Gastroesophageal sphincter (tissue), 4 donors: ENCODE data around the gene PLEKHH3. TPM values are rescaled to one million over a fixed set of nuclear protein-coding genes. Genes with fewer than 3 reads are reported as not detected.
"Not testable (repeated sequence)": the region's sequence is repeated elsewhere in the genome, so short reads cannot be mapped to it uniquely, and the experiment has no call there.

Experiments used
- ATAC-seq: fragments of 150-250 bp; one replicate; pipeline ENCODE4 v1.9.1; 2016; ENCODE audit warnings: mild to moderate bottlenecking, moderate library complexity
- H3K27ac ChIP-seq, 4 donors: fragments of 200-600 bp; sonication (generic) in 3 of 4; 1 replicate in 3 of 4; 2 replicates in 1 of 4; pipeline ENCODE4 v1.5.1; 2016 to 2019
- H3K27me3 ChIP-seq: fragments of 200-600 bp; sonication (generic); one replicate; pipeline ENCODE4 v1.5.1; 2019
- H3K36me3 ChIP-seq, 2 donors: fragments of 200-600 bp; sonication (generic); one replicate each; pipeline ENCODE4 v1.5.1; 2019; ENCODE audit warnings: control low read depth in 1 of 2
- H3K4me1 ChIP-seq, 3 donors: fragments of 200-600 bp; sonication (generic); 1 replicate in 2 of 3; 2 replicates in 1 of 3; pipeline ENCODE4 v1.5.1; 2016 to 2019; ENCODE audit warnings: control low read depth in 2 of 3
- H3K4me3 ChIP-seq, 2 donors: fragments of 200-600 bp; sonication (generic); one replicate each; pipeline ENCODE4 v1.5.1; 2019; ENCODE audit warnings: mild to moderate bottlenecking in 1 of 2, moderate library complexity in 1 of 2
- H3K9me3 ChIP-seq, 3 donors: fragments of 200-600 bp; sonication (generic); one replicate each; pipeline ENCODE4 v1.5.1; 2017 to 2019; ENCODE audit warnings: control low read depth in 2 of 3
- CTCF ChIP-seq, 4 experiments: fragments of 200-600 bp in 2 of 4; fragments of 450-650 bp in 2 of 4; sonication (generic) in 1 of 4; IDR thresholded peaks; one replicate each; pipeline ENCODE4 v1.5.1; 2017 to 2019; ENCODE audit warnings: antibody characterized with exemption in 4 of 4, mild to moderate bottlenecking in 2 of 4, moderate library complexity in 2 of 4
- EP300 ChIP-seq: sonication (generic); formaldehyde crosslinking; IDR thresholded peaks from one replicate; pipeline ENCODE4 v1.6.1; 2017; ENCODE audit warnings: antibody characterized with exemption, mild to moderate bottlenecking
- POLR2A ChIP-seq, 2 donors: fragments of 450-650 bp; IDR thresholded peaks; one replicate each; pipeline ENCODE4 v1.6.1; 2017; ENCODE audit warnings: antibody characterized with exemption in 2 of 2, mild to moderate bottlenecking in 2 of 2, moderate library complexity in 1 of 2
- POLR2AphosphoS5 ChIP-seq: sonication (generic); formaldehyde crosslinking; IDR thresholded peaks from one replicate; pipeline ENCODE4 v1.6.1; 2017; ENCODE audit warnings: antibody characterized with exemption
- WGBS, 2 donors: methylation state at CpG; one replicate each; pipeline ENCODE4 v1.1.5; 2018; ENCODE audit warnings: low coverage in 1 of 2; 5-methylcytosine and 5-hydroxymethylcytosine counted together
- total RNA-seq, 4 donors: library from RNA; depleted of rRNA; stranded (reverse); fragments of >200 nt; gene quantifications; one replicate each; pipeline ENCODE4 v1.1.0, GENCODE V29; 2016

The PLEKHH3 gene
- total RNA-seq, 4 donors from 2014 or later, result 13.7 to 40.8 (median 23.4) TPM

GRCh38 chr17:42669977-42670788, 6.6 kb downstream of the PLEKHH3 start:
- no peak for TF ChIP-seq POLR2AphosphoS5
- TF ChIP-seq POLR2A (IDR thresholded peaks at IDR 0.05), result no peak
- TF ChIP-seq EP300, result no peak
- no peak for TF ChIP-seq CTCF (IDR thresholded peaks at IDR 0.05)
- H3K4me1 ChIP-seq, result peaks cover 8 to 93% (median 35%) of the 10 kb centered on the region in 3 donors
- peaks cover 0 to 78% of the 10 kb centered on the region in 2 donors for H3K36me3 ChIP-seq
- peak overlapping the region in 3 of 4 donors; percentile 70 to 99 (median 98) for H3K27ac ChIP-seq
- H3K9me3 ChIP-seq, result no peaks in the 10 kb centered on the region
- no peak for ATAC-seq
- H3K4me3 ChIP-seq, result no peak overlapping the region
- no peaks in the 10 kb centered on the region for H3K27me3 ChIP-seq
- 24 to 86% methylated on average over 5 to 8 of the region's 87 CpGs for WGBS, 2 donors

GRCh38 chr17:42669705-42669976, 7.2 kb downstream of the PLEKHH3 start:
- ATAC-seq, result no peak
- Histone ChIP-seq H3K27ac (peak overlapping the region in 3 of 4 donors; percentile 70 to 99 (median 98)), H3K4me1 (peaks cover 8 to 91% (median 30%) of the 10 kb centered on the region in 3 donors)

GRCh38 chr17:42667088-42667951, 9.5 kb downstream of the PLEKHH3 start:
- Histone ChIP-seq H3K36me3 (peaks cover 0 to 89% of the 10 kb centered on the region in 2 donors), H3K27me3 (no peaks in the 10 kb centered on the region), H3K27ac (peak overlapping the region; percentile 45 to 99 (median 87)), H3K4me1 (peaks cover 8 to 67% (median 14%) of the 10 kb centered on the region in 3 donors), H3K4me3 (no peak overlapping the region), H3K9me3 (no peaks in the 10 kb centered on the region)
- 6 to 26% methylated on average over 3 to 4 of the region's 7 CpGs for WGBS, 2 donors
- peak; percentile 54 for ATAC-seq
- TF ChIP-seq POLR2AphosphoS5 (peak; percentile 77), POLR2A (IDR thresholded peaks at IDR 0.05) (no peak), CTCF (IDR thresholded peaks at IDR 0.05) (no peak)

More at GRCh38 chr17:42669705-42669976, 7.2 kb downstream of the PLEKHH3 start:
- H3K4me3 ChIP-seq, result no peak overlapping the region
- TF ChIP-seq POLR2AphosphoS5 (no peak), CTCF (IDR thresholded peaks at IDR 0.05) (no peak), POLR2A (IDR thresholded peaks at IDR 0.05) (no peak), EP300 (no peak)
- 73% methylated on average over 6 of the region's 12 CpGs; no CpG with 5 or more reads in 1 of the 2 donors for WGBS, 2 donors
- no peaks in the 10 kb centered on the region for H3K27me3 ChIP-seq
- H3K36me3 ChIP-seq, result peaks cover 0 to 83% of the 10 kb centered on the region in 2 donors
- no peaks in the 10 kb centered on the region for H3K9me3 ChIP-seq

GRCh38 chr17:42666126-42666525, 10.7 kb downstream of the PLEKHH3 start:
- H3K4me3 ChIP-seq, H3K27me3 ChIP-seq, H3K9me3 ChIP-seq, ATAC-seq: not testable (repeated sequence)
- peaks cover 0 to 89% of the 10 kb centered on the region in 2 donors for H3K36me3 ChIP-seq
- H3K27ac ChIP-seq, result peak overlapping the region in 3 of 4 donors; percentile 76 to 99 (median 98)
- peaks cover 8 to 66% (median 14%) of the 10 kb centered on the region in 3 donors for H3K4me1 ChIP-seq
- WGBS, 2 donors, result 75 to 80% methylated on average over 4 to 9 of the region's 16 CpGs

- H3K36me3 ChIP-seq, result peaks cover 0 to 85% of the 10 kb centered on the region in 2 donors
- no peak overlapping the region for H3K4me3 ChIP-seq
- TF ChIP-seq POLR2AphosphoS5, result no peak
- TF ChIP-seq CTCF (IDR thresholded peaks at IDR 0.05), result no peak
- no peak for TF ChIP-seq EP300
- TF ChIP-seq POLR2A (IDR thresholded peaks at IDR 0.05), result no peak
- no peak for ATAC-seq
- H3K27me3 ChIP-seq, result no peaks in the 10 kb centered on the region
- H3K9me3 ChIP-seq, result no peaks in the 10 kb centered on the region
- H3K27ac ChIP-seq, result peak overlapping the region in 2 of 4 donors; percentile 4 to 99
- 67% methylated on average over 3 of the region's 14 CpGs; no CpG with 5 or more reads in 1 of the 2 donors for WGBS, 2 donors
- peaks cover 8 to 66% (median 17%) of the 10 kb centered on the region in 3 donors for H3K4me1 ChIP-seq
Measured at GRCh38 chr17:42665581-42666001, 11.2 kb downstream of the PLEKHH3 start.
